WERI-Rb-1 (cell line): ENCODE measurements around the gene IFT57.

Source experiments
- DNase-seq: peaks from one replicate; pipeline ENCODE4 v3.0.0-alpha.2; 2020
- H3K27ac ChIP-seq: fragments of 250-450 bp; sonication (Bioruptor Pico); 2 replicates; pipeline ENCODE4 v1.5.1; 2020; ENCODE audit warnings: mild to moderate bottlenecking, moderate library complexity
- H3K27me3 ChIP-seq: fragments of 250-450 bp; sonication (Bioruptor Pico); 2 replicates; pipeline ENCODE4 v1.5.1; 2021; ENCODE audit warnings: mild to moderate bottlenecking, low read depth, moderate library complexity; ENCODE audit not compliant: insufficient read depth, severe bottlenecking
- H3K36me3 ChIP-seq: fragments of 250-450 bp; sonication (Bioruptor Pico); 2 replicates; pipeline ENCODE4 v1.5.1; 2020; ENCODE audit warnings: mild to moderate bottlenecking, moderate library complexity
- H3K4me3 ChIP-seq: 2 replicates; pipeline ENCODE4 v1.5.1; 2011; ENCODE audit warnings: low read depth, mild to moderate bottlenecking, control low read depth, low read length
- H3K9me3 ChIP-seq: fragments of 250-450 bp; sonication (Bioruptor Pico); 2 replicates; pipeline ENCODE4 v1.5.1; 2021; ENCODE audit warnings: mild to moderate bottlenecking, moderate library complexity; ENCODE audit not compliant: severe bottlenecking
- TF ChIP-seq, protein P1 (sequence below): IDR thresholded peaks from 2 replicates; pipeline ENCODE4 v1.5.1; 2011; ENCODE audit warnings: low read depth, mild to moderate bottlenecking, control low read depth, inconsistent platforms, low read length

The IFT57 gene

DNA sequence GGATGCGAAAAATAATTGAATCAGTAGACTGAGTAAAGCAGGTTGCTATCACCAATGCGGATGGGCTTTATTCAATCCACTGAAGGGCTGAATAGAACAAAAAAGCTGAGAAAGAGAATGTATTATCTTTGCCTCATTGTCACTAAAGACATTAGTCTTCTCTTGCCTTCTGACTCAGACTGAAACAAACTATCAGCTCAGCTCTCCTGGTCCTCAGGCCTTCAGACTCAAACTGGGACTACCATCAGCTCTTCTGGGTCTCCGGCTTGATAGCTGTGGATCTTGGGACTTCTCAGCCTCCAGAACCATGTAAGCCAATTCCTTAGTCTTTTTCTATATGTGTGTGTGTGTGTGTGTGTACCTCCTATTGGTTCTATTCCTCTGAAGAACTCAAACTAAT, 12.6 kb downstream of the IFT57 start:
- H3K9me3 ChIP-seq, result no peaks in the 10 kb centered on the region
- H3K27ac ChIP-seq, result no peak overlapping the region
- H3K4me3 ChIP-seq, result no peak overlapping the region
- TF ChIP-seq, protein P1, sequence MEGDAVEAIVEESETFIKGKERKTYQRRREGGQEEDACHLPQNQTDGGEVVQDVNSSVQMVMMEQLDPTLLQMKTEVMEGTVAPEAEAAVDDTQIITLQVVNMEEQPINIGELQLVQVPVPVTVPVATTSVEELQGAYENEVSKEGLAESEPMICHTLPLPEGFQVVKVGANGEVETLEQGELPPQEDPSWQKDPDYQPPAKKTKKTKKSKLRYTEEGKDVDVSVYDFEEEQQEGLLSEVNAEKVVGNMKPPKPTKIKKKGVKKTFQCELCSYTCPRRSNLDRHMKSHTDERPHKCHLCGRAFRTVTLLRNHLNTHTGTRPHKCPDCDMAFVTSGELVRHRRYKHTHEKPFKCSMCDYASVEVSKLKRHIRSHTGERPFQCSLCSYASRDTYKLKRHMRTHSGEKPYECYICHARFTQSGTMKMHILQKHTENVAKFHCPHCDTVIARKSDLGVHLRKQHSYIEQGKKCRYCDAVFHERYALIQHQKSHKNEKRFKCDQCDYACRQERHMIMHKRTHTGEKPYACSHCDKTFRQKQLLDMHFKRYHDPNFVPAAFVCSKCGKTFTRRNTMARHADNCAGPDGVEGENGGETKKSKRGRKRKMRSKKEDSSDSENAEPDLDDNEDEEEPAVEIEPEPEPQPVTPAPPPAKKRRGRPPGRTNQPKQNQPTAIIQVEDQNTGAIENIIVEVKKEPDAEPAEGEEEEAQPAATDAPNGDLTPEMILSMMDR, result no peak
- H3K36me3 ChIP-seq, result peaks cover 28% of the 10 kb centered on the region
- no peaks in the 10 kb centered on the region for H3K27me3 ChIP-seq
- no peak for DNase-seq

DNA sequence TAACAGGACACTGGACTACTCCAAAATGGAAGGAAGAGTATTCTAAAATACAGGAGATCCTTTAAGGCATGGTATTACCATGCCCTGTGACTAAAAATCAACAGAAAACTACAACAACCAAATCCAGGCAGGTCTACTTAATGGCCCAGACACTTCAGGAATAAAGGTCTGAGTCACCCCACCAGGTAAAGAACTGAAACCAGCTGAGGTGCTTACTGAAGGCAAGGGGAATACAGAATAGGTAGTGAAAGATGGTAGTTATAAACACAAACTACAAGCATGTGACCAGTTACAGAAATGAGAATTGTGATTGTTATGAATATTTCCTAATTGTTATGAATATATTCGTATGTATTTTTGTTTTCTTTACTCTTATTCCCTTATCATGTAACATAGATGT, 13.4 kb downstream of the IFT57 start:
- no peak overlapping the region for H3K4me3 ChIP-seq
- TF ChIP-seq, protein P1, result no peak
- peaks cover 28% of the 10 kb centered on the region for H3K36me3 ChIP-seq
- DNase-seq, result no peak
- H3K9me3 ChIP-seq, result no peaks in the 10 kb centered on the region
- H3K27me3 ChIP-seq, result no peaks in the 10 kb centered on the region
- no peak overlapping the region for H3K27ac ChIP-seq

DNA sequence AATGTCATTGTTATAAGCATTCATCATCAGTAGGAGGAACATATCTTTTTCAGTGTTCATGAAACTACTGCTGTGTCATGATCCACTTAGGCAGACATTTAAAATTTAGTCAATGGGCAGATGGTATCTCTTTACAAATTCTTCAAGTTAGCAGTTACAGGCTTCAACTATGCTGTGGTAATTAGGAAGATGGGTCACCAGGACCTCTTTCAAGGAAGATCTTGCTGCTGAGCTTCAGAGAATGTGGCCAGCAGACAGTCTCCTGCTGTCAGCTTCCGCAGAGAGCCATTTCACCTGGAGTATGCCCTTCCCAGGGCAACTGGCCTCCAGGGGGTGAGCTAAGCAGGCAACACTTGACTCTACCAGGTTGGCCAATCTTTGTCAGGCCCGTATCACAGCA, 19.4 kb downstream of the IFT57 start:
- DNase-seq, result peak; percentile 11

DNA sequence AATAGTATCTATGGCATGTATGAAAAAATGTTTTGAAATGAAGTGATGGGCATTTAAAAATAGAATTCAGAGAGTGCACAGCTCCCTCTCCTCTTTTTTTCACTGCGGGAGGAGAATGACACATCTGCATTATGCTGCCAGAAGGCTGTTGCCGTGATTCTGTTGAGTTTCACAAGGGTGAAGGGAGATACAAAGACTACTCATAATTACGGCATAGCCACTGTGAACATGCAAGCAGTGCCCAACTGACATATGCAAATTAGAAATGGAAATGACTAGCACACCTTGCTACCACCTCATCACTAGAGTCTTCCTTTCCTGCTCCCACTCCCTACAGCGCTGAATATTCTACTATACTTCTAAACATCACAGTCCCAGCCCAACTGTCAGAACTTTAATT, 20.1 kb downstream of the IFT57 start:
- H3K9me3 ChIP-seq, result no peaks in the 10 kb centered on the region
- no peak overlapping the region for H3K4me3 ChIP-seq
- peaks cover 8% of the 10 kb centered on the region for H3K36me3 ChIP-seq
- TF ChIP-seq, protein P1, result no peak
- no peak for DNase-seq
- H3K27ac ChIP-seq, result no peak overlapping the region
- H3K27me3 ChIP-seq, result no peaks in the 10 kb centered on the region

More for the DNA sequence above, 19.4 kb downstream of the IFT57 start:
- Histone ChIP-seq H3K27me3 (no peaks in the 10 kb centered on the region), H3K9me3 (no peaks in the 10 kb centered on the region), H3K4me3 (no peak overlapping the region), H3K27ac (no peak overlapping the region), H3K36me3 (peaks cover 13% of the 10 kb centered on the region)
- TF ChIP-seq, protein P1, result 0 out of 2 replicates have a peak, but pooled peaks have one; percentile 24

DNA sequence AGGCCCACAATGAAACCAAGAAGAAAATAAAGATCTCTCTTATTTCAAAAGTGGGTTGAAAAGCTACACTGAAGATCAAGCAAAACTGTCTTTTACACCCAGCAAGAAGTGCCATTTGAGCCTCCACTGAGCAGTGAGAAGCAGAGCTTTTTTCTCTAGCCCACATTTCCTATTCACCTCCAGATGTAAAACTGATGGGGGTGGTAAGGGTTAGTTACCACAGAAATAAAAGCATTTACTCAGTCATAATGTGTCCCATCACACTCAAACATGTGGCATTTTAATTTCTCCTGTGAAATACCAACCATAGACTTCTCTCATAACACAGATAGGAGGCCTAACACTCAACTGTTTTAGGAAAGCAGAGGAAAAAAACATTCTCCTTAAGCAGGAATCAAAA, 21.0 kb downstream of the IFT57 start:
- no peak overlapping the region for H3K27ac ChIP-seq
- peaks cover 7% of the 10 kb centered on the region for H3K36me3 ChIP-seq
- no peaks in the 10 kb centered on the region for H3K9me3 ChIP-seq
- TF ChIP-seq, protein P1, result no peak
- no peak for DNase-seq
- H3K4me3 ChIP-seq, result no peak overlapping the region
- no peaks in the 10 kb centered on the region for H3K27me3 ChIP-seq

DNA sequence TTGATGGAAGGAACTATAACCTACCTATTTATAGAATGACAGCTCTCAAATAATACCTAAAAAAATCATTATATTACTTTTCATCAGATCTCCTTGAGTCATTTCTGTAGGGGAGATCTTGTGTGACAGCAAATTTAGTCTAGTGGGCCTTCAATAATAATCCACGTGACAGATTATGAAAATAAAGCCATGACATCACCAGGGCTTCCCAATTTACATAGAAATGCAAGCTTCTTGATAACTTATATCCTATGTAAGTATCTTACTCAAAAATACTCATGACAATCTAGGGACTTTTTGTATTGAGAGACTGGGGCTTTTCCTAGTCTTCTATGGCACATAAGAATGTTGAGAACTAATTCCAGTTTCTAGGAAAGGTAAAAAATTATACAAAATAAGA, 21.6 kb downstream of the IFT57 start:
- Histone ChIP-seq H3K36me3 (peaks cover 5% of the 10 kb centered on the region), H3K9me3 (no peaks in the 10 kb centered on the region), H3K27ac (no peak overlapping the region), H3K4me3 (no peak overlapping the region), H3K27me3 (no peaks in the 10 kb centered on the region)
- TF ChIP-seq, protein P1, result no peak
- no peak for DNase-seq
